Glutamatergic neuron (in vitro differentiated cells): Measurements from ENCODE around the gene LSM3. TPM values are rescaled to one million over a fixed set of nuclear protein-coding genes. Genes with fewer than 3 reads are reported as not detected.
A peak's percentile ranks its signal among the peaks of the same experiment; 100 is the strongest.

Experiments used
- DNase-seq: peaks from one replicate; pipeline ENCODE4 v3.0.0; 2022
- H3K27ac Mint-ChIP-seq: one replicate; pipeline ENCODE4 v1.8.0; 2020; ENCODE audit warnings: mild to moderate bottlenecking, mixed read lengths, inconsistent platforms; ENCODE audit not compliant: unreplicated experiment
- H3K27me3 Mint-ChIP-seq: one replicate; pipeline ENCODE4 v1.8.0; 2020; ENCODE audit warnings: mild to moderate bottlenecking, moderate library complexity, mixed read lengths, inconsistent platforms; ENCODE audit not compliant: unreplicated experiment
- H3K36me3 Mint-ChIP-seq: one replicate; pipeline ENCODE4 v1.8.0; 2020; ENCODE audit warnings: mild to moderate bottlenecking, mixed read lengths, inconsistent platforms; ENCODE audit not compliant: unreplicated experiment
- H3K4me1 Mint-ChIP-seq: one replicate; pipeline ENCODE4 v1.8.0; 2020; ENCODE audit warnings: mild to moderate bottlenecking, low read depth, mixed read lengths, inconsistent platforms; ENCODE audit not compliant: unreplicated experiment
- H3K4me3 Mint-ChIP-seq: one replicate; pipeline ENCODE4 v1.8.0; 2020; ENCODE audit warnings: mild to moderate bottlenecking, mixed read lengths, inconsistent platforms; ENCODE audit not compliant: unreplicated experiment
- H3K9me3 Mint-ChIP-seq: one replicate; pipeline ENCODE4 v1.8.0; 2020; ENCODE audit warnings: mild to moderate bottlenecking, moderate library complexity, mixed read lengths, inconsistent platforms; ENCODE audit not compliant: unreplicated experiment
- total RNA-seq: library from RNA; stranded (reverse); fragmentation: NEBNext Ultra II Directional; extraction: Animal tissue kit (Norgen Biotek cat#: 25700); gene quantifications from one replicate; pipeline ENCODE4 v1.2.1, GENCODE V29; 2021; ENCODE audit not compliant: unreplicated experiment
- TF ChIP-seq, protein P1 (sequence below): fragments of 200-600 bp; sonication (generic); IDR thresholded peaks from one replicate; pipeline ENCODE4 v1.5.0; 2021; ENCODE audit not compliant: partially characterized antibody, unreplicated experiment

LSM3 gene
- total RNA-seq, 1 donor from 2014 or later: 8.4 TPM

DNA sequence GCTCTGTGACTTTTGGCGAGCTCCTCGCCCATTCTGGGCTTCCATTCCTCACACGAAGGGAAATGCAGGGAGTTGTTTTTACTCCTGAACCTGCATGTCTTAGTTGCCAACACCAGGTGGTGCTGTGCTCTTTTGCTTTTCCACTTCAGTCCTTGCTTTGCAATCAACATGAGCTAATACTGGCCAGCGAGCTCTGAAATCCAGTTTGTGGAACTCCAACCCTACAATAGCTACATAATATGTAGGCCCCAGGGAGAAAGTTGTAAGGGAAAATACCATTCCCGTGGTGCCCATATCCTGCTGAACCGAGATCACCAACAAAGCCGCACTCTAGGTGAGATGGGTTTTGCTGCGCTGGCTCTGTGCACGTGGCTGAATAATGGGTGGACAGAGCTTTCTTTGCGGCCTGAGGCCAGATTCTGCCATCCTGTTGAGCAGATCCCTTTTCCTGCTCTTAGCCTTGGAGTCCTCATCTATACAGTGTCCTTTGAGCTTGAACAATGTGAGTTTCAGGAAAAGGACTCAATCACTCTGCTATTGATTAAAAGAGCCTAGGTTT is 25.0 kb downstream of the LSM3 start:
- no peaks in the 10 kb centered on the region for H3K27me3 Mint-ChIP-seq
- H3K27ac Mint-ChIP-seq: no peak overlapping the region
- H3K4me1 Mint-ChIP-seq: peaks cover 31% of the 10 kb centered on the region

DNA sequence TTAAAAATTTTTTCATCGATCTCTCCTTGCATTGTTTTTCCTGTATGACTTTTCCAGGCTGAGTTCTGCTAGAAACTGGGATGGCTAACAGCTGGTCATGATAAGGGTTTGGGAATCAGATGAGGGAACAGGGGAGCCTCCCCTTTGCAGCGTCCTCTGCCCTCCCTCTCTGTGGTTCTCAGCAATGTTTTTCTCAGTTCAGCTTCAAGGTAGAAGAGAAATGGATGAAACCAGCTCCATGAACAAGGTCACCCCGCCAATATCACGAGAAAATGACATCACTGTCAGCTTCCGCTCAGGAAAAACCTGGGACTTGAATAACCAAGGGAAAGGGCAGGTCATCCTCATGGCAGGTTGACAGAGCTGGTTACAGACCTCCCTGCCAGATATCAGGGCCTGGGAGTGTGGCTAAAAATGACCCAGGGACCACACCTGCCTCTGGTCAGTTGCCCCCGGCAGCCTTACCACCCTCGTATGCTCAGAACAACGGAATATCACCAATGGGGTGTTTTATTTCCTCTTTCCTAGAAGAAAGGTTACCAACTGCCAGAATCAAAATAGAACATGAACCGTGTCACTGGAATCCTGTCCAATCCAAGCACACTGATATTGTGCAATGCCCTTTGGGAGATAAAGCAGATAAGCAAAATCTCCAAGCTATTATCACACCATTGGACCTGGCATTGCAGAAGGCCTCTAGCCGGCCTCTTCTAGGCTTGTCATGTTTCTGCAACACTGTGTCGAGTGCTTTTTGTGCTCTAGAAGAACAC is 26.1 kb downstream of the LSM3 start:
- Mint-ChIP-seq H3K9me3 (peaks cover 2% of the 10 kb centered on the region), H3K36me3 (no peaks in the 10 kb centered on the region), H3K27ac (no peak overlapping the region), H3K4me3 (no peak overlapping the region), H3K27me3 (no peaks in the 10 kb centered on the region), H3K4me1 (peaks cover 26% of the 10 kb centered on the region)
- DNase-seq: no peak
- TF ChIP-seq, protein P1, sequence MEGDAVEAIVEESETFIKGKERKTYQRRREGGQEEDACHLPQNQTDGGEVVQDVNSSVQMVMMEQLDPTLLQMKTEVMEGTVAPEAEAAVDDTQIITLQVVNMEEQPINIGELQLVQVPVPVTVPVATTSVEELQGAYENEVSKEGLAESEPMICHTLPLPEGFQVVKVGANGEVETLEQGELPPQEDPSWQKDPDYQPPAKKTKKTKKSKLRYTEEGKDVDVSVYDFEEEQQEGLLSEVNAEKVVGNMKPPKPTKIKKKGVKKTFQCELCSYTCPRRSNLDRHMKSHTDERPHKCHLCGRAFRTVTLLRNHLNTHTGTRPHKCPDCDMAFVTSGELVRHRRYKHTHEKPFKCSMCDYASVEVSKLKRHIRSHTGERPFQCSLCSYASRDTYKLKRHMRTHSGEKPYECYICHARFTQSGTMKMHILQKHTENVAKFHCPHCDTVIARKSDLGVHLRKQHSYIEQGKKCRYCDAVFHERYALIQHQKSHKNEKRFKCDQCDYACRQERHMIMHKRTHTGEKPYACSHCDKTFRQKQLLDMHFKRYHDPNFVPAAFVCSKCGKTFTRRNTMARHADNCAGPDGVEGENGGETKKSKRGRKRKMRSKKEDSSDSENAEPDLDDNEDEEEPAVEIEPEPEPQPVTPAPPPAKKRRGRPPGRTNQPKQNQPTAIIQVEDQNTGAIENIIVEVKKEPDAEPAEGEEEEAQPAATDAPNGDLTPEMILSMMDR: no peak

More for the DNA sequence above, 25.0 kb downstream of the LSM3 start:
- Mint-ChIP-seq H3K9me3 (peaks cover 2% of the 10 kb centered on the region), H3K36me3 (no peaks in the 10 kb centered on the region), H3K4me3 (no peak overlapping the region)
- TF ChIP-seq, protein P1: peak; percentile 87
- DNase-seq: peak; percentile 66

DNA sequence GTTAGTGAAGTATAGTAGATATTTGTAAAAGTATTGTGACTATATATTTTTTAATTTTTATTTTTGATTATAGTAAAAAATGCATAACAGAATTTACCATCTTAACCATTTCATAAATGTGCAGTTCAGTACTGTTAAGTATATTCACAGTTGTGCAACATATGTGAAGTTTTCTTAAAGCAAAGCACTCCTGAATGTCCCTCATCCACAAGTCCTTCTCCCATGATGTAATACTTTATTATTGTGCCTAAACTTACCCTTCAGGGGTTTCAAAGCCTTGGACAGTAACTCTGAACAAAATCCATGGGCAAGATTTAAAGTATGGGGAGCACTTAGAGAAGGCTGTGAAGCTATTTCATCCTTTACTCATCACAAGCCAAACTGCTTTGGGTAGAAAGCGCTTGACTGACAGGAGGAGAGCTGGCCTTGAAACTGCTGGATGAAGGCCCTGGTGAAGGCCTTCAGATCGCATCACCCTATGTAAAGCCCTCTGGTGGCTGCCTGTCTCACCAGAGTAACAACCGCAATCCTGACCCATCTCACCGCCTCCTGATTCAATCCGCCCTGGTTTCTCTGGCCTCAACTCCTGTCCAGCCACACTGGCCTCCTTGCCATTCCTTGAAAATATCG is 28.0 kb downstream of the LSM3 start:
- Mint-ChIP-seq H3K36me3 (no peaks in the 10 kb centered on the region), H3K27me3 (no peaks in the 10 kb centered on the region), H3K27ac (no peak overlapping the region), H3K4me1 (peaks cover 14% of the 10 kb centered on the region), H3K9me3 (no peaks in the 10 kb centered on the region), H3K4me3 (no peak overlapping the region)
- TF ChIP-seq, protein P1: no peak
- no peak for DNase-seq

DNA sequence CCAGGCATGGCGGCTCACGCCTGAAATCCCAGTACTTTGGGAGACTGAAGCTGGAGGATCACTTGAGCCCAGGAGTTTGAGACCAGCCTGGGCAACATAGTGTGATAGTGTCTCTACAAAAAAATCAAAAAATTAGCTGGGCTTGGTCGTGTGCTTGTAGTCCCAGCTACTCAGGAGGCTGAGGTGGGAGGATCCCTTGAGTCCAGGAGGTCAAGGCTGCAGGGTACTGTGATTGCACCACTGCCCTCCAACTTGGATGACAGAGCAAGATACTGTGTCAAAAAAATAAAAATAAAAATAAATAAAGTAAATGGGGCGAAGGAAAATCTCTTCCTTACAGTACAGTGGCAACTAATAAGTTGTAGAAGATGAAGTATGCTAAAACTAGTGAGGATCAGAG is 29.6 kb downstream of the LSM3 start:
- Mint-ChIP-seq H3K27ac (no peak overlapping the region), H3K4me1 (peaks cover 5% of the 10 kb centered on the region), H3K27me3 (no peaks in the 10 kb centered on the region), H3K36me3 (no peaks in the 10 kb centered on the region), H3K4me3 (no peak overlapping the region), H3K9me3 (no peaks in the 10 kb centered on the region)
- no peak for DNase-seq
- TF ChIP-seq, protein P1: no peak

DNA sequence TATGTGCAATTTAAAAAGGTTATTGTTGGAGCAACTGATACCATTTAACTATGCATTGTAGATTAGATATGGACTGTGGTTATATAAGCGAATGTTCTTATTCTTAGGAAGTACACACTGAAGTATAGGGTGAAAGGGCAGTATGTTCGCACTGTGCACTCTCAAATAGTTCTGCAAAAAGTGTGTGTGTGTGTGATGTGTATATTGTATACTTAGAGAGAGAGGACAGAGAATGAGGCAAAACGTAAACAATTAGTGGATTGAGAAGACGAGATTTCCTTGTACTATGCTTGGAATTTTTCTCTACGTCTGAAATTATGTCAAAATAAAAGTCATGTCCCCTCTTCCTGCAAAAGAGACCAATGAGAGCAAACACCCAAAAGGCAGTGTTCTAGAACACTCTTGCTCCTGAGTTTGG is 30.4 kb downstream of the LSM3 start:
- TF ChIP-seq, protein P1: no peak
- Mint-ChIP-seq H3K4me1 (no peaks in the 10 kb centered on the region), H3K9me3 (no peaks in the 10 kb centered on the region), H3K27ac (no peak overlapping the region), H3K27me3 (no peaks in the 10 kb centered on the region), H3K36me3 (no peaks in the 10 kb centered on the region), H3K4me3 (no peak overlapping the region)
- DNase-seq: no peak
